NCI-H345 treated with DMSO at 0.1 percent for 48 hours (cell line): ENCODE data around the gene NPW.
A peak's percentile ranks its signal among the peaks of the same experiment; 100 is the strongest.

ENCODE experiments used
- DNase-seq: peaks from one replicate; lab custom pipeline; 2025; ENCODE audit not compliant: unreplicated experiment; lab: John Stamatoyannopoulos, UW

The NPW gene

DNA sequence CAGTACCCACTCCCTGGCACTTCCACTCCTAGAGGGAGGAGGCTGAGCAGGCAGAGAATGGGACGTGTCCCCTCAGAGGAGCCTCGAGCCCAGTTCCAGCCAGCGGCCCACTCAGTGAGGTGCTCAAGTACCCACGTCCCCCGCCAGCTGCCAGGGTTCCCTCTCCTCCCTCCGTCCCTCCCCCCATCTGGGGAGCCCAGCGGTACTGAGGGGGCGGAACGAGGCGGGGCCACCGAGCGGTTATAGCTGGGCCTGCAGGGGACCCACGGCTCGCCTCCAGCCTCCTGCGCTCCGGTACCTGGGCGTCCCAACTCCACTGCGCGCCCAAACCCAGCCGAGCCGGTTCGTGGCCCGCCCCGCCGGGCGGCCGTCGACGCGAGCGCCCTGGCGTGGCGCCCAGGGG lies at the start of gene NPW:
NPW (plus strand) TSS at position 268 of the 403 bp plus-strand sequence.
- DNase-seq, result no peak

DNA sequence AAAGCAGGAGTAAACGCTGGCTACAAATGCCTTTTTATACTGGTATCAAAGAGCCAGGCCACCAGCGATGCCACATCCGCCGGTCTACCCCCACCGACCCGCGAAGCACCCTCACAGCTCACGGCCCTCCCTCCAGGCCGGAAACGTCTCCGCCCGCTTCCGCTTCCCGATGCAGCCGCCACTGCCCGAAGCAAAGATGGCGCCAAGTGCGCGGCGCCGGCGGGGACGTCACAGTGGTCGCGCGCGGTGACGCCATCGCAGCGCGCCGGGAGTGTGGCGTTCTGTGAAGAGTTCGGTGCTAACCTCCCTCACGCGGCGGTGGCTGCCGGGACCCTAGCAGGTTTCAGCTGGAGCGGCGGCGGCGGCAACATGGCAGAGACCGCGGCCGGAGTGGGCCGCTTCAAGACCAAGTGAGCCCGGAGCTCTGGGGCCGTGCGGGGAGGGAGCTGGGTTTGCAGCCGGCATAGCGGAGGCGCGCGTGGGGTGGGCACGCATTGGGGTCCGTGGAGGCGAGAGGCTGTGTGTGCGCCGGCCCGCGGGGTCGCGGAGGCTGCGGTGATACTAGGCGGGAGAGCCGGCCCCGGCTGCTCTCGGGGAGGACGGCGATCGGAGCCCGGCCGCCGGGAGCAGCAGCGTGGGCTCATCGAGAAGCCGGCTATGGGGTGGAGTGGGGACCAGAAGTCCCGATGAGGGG lies 47.6 kb upstream of the NPW start, which contains the start of gene TBL3:
TBL3 (plus strand) TSS at position 258 of the 694 bp plus-strand sequence; CDS start at position 370, 112 bp downstream.
- peak; percentile 77 for DNase-seq

GRCh38 chr16:1972490-1972877 lies 47.1 kb upstream of the NPW start:
- no peak for DNase-seq

DNA sequence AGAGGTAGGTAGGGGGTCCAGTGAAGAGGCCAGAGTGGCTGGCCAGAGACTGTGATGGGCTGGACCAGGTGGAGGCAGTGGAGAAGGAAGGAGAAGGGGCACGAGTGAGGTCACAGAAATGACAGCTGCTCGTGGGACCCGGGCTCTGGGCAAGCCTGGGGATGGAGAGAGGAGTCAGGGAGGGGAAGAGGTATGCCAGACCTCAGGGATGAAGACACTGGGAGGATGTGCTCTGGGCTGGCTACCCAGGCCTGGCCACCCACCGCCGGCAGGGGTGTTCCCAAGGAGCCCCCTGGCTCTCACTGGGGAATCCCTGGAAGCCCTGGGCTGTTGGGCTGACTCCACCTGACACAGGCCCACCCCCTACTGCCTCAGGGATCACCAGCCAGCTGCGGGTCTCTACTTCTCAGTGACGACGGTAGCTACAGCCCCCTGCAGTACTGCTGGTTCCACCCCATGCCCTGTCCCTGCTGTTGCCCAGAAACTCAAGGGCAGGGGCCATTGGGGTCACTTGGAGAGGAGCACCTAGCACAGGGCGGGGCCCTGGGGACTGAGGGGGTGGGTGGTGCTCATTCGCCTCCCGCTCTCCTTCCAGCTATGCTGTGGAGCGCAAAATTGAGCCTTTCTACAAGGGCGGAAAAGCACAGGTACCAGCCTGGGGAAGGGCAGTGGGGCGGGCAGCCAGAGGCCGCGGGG lies 46.0 kb upstream of the NPW start:
- no peak for DNase-seq

GRCh38 chr16:1974157-1975070 lies 45.2 kb upstream of the NPW start:
- no peak for DNase-seq

DNA sequence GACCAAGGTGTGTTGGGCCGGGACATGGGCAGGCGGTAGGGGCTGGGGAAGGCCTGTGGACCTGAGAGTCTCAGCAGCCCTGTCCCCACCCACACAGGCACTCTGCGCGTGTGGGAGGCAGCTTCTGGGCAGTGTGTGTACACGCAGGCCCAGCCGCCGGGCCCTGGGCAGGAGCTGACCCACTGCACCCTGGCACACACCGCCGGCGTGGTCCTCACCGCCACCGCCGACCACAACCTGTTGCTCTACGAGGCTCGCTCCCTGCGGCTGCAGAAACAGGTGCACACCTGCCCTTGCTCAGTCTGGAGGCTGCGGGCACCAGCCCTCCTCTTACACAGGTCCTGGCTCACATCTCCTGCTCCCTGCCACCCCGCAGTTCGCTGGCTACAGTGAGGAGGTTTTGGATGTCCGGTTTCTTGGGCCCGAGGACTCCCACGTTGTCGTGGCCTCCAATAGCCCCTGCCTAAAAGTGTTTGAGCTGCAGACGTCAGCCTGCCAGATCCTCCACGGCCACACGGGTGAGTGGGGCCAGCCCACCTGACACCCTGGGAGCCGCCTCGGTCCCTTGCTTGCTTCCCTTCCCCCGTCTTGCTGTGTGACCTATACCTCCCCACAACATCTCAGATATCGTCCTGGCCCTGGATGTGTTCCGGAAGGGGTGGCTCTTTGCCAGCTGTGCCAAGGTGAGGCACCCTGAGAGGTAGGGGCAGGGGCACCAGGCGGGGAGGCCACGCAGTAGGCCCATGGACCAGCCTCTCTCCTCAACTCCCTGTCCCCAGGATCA lies 44.0 kb upstream of the NPW start:
- DNase-seq, result no peak

DNA sequence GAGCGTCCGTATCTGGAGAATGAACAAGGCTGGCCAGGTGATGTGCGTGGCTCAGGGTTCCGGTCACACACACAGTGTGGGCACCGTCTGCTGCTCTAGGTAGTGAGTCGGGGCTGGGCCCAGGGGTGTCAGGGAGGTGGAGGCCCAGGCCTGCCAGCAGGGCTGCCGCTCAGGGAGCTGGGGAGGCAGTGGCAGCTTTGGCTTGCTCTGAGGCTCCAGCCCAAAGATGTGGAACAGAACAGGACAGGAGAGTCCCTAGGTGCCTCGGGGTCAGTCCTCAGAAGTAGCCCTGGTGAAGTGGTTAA lies 43.4 kb upstream of the NPW start:
- DNase-seq, result no peak

DNA sequence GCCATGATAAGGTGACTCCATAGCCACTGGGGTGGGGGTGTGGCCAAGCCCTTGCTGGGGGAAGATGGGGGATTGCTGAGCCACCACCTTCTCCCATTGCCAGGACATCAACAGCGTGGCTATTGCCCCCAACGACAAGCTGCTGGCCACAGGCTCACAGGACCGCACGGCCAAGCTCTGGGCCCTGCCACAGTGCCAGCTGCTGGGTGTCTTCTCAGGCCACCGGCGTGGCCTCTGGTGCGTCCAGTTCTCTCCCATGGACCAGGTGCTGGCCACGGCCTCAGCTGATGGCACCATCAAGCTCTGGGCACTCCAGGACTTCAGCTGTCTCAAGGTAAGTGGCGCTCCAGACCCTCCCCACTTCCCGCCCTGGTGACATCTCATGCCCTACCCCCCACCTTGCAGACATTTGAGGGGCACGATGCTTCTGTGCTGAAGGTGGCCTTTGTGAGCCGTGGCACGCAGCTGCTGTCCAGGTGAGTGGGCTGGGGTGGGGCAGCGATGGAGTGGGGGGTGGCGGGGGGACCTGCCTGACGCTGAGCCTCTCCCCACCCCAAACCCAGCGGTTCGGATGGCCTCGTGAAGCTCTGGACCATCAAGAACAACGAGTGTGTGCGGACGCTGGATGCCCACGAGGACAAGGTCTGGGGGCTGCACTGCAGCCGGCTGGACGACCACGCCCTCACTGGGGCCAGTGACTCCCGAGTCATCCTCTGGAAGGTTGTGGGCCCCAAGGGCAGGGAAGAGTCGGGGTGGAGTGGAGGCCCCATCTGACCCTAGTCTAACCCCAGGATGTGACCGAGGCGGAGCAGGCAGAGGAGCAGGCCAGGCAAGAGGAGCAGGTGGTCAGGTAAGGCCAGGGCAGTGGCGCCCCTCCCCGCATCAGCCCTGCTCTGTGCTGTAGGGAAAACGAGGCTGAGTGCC lies 42.4 kb upstream of the NPW start:
- no peak for DNase-seq

- no peak for DNase-seq
These were observed 41.7 kb upstream of the NPW start for GRCh38 chr16:1977875-1978268.

GRCh38 chr16:1978476-1979120 lies 41.0 kb upstream of the NPW start:
- no peak for DNase-seq

- no peak for DNase-seq
These were observed 40.1 kb upstream of the NPW start for GRCh38 chr16:1979271-1980029.

GRCh38 chr16:1980030-1980769 lies 39.4 kb upstream of the NPW start:
- no peak for DNase-seq

- no peak for DNase-seq
These were observed 38.9 kb upstream of the NPW start for GRCh38 chr16:1980770-1981087.

DNA sequence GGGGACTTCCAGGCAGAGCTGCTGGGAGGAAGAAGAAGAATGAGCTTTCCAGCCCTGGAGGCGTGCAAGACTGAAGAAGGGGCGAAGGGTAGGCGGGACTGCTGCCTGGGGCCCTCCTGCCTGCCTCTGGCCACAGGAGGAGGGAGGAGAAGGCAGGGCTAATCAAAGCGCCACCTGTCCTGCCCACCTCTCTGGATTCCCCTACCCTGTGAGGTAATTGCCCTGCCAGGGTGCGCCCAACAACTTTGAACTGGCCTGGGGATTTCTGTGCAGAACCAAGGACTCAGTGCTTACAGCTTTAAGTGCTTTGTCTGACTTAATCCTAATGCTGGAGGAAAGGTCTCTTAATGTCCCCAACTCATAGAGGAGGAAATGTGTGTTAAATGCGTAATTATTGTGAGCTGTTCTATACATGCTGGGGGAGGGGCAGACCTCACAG lies 38.2 kb upstream of the NPW start, which contains the start of gene NOXO1:
NOXO1 (minus strand) TSS at position 72 of the 439 bp plus-strand sequence. CDS start 290 bp downstream, outside the sequence.
- no peak for DNase-seq

- peak; percentile 48 for DNase-seq
These were observed 37.6 kb upstream of the NPW start for GRCh38 chr16:1982013-1982433.

GRCh38 chr16:1982991-1983543 lies 36.5 kb upstream of the NPW start:
- no peak for DNase-seq

DNA sequence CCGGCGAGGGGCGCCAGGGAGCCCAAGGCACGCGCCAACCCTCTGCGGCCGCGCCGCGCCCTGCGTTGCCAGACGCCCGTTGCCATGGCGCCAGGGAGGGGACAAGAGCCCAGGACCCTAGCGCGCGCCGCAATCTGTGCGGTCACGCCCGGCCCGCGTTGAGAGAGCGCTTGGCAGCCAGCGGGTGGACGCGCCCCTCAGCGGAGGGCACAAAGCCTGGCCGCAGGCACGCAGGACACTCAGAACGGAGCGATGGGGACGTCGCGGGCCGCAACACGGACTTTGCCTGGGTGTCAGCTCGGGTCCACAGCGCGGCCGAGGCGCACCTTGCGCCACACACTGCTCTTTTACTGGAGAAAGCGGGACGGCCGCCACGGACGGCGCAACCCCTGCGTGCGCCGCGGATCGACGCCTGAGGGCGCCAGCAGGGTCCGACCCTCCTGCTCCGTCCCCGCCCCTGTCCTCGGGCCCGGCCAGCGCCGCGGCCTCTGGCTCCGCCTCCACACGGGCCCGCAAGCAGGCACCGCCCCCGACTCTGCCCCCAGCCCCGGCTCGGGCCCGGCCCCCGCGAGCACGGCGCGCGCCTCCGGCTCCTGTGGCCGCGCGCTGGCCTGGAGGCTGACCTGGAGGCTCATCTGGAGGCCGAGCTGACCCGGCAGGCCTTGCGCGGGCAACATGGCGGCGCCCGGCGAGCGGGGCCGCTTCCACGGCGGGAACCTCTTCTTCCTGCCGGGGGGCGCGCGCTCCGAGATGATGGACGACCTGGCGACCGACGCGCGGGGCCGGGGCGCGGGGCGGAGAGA lies 35.8 kb upstream of the NPW start, which contains the start of gene GFER:
GFER (plus strand) TSS at position 650 of the 803 bp plus-strand sequence; CDS start at position 676, 26 bp downstream.
- peak; percentile 72 for DNase-seq
